Tibial artery (tissue), 4 donors: ENCODE data around the gene ADAM30.

ENCODE experiments used
- DNase-seq, 2 donors: peaks; one replicate each; pipeline ENCODE4 v3.0.0-alpha.2; 2019
- H3K27ac ChIP-seq, 2 donors: fragments of 200-600 bp; sonication (generic) in 1 of 2; 1 replicate in 1 of 2; 2 replicates in 1 of 2; pipeline ENCODE4 v1.5.1; 2018 to 2019; ENCODE audit warnings: mild to moderate bottlenecking in 1 of 2
- H3K27me3 ChIP-seq, 2 donors: fragments of 200-600 bp; sonication (generic) in 1 of 2; one replicate each; pipeline versions ENCODE4 v1.5.1 to v1.6.0; 2016 to 2019
- H3K36me3 ChIP-seq, 3 donors: fragments of 200-600 bp; sonication (generic) in 2 of 3; one replicate each; pipeline ENCODE4 v1.5.1; 2016 to 2019; ENCODE audit warnings: mild to moderate bottlenecking in 2 of 3
- H3K4me1 ChIP-seq, 4 donors: fragments of 200-600 bp; sonication (generic) in 2 of 4; 1 replicate in 3 of 4; 2 replicates in 1 of 4; pipeline ENCODE4 v1.5.1; 2016 to 2019
- H3K4me3 ChIP-seq, 2 donors: fragments of 200-600 bp; sonication (generic) in 1 of 2; 1 replicate in 1 of 2; 2 replicates in 1 of 2; pipeline ENCODE4 v1.5.1; 2018 to 2019; ENCODE audit warnings: mild to moderate bottlenecking in 2 of 2
- H3K9me3 ChIP-seq, 3 donors: fragments of 200-600 bp; sonication (generic) in 1 of 3; one replicate each; pipeline ENCODE4 v1.5.1; 2016 to 2019
- intact Hi-C: fragments of 100-400 bp; cut with DNase I; formaldehyde crosslinking; loops from one replicate; pipeline ENCODE4 v1.15.0; 2023; ENCODE audit warnings: low total_unique reads
- TF ChIP-seq, protein P1 (sequence below), 2 experiments: fragments of 200-600 bp in 1 of 2; fragments of 450-650 bp in 1 of 2; IDR thresholded peaks; one replicate each; pipeline ENCODE4 v1.5.1; 2017 to 2019; ENCODE audit warnings: antibody characterized with exemption in 2 of 2, mild to moderate bottlenecking in 1 of 2, moderate library complexity in 1 of 2

ADAM30 gene

DNA sequence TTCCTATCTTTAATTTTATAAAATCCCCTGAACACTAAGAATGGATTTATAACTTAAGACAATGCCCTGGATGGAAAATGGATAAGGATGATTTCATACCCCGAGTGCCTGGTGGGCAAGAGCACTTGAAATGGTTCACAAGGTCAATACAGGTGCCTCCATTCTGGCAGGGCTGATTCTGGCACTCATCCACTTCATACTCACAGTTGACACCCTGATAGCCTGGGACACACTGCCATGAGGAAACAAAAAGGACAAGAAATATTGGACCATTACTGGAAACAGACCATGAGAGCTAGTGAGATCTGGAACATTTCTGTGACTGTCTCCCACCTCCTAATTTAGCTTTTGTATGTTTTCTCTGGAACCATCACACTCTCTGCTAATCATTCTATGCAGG is 39.1 kb upstream of the ADAM30 start:
- no peak for DNase-seq
- Histone ChIP-seq H3K4me1 (no peaks in the 10 kb centered on the region), H3K36me3 (peaks cover 80 to 84% (median 83%) of the 10 kb centered on the region in 3 donors), H3K27ac (no peak overlapping the region), H3K4me3 (no peak overlapping the region), H3K27me3 (no peaks in the 10 kb centered on the region), H3K9me3 (no peaks in the 10 kb centered on the region)
- TF ChIP-seq, protein P1, sequence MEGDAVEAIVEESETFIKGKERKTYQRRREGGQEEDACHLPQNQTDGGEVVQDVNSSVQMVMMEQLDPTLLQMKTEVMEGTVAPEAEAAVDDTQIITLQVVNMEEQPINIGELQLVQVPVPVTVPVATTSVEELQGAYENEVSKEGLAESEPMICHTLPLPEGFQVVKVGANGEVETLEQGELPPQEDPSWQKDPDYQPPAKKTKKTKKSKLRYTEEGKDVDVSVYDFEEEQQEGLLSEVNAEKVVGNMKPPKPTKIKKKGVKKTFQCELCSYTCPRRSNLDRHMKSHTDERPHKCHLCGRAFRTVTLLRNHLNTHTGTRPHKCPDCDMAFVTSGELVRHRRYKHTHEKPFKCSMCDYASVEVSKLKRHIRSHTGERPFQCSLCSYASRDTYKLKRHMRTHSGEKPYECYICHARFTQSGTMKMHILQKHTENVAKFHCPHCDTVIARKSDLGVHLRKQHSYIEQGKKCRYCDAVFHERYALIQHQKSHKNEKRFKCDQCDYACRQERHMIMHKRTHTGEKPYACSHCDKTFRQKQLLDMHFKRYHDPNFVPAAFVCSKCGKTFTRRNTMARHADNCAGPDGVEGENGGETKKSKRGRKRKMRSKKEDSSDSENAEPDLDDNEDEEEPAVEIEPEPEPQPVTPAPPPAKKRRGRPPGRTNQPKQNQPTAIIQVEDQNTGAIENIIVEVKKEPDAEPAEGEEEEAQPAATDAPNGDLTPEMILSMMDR (IDR thresholded peaks at IDR 0.05): no peak
- intact Hi-C loops: no loop called here

DNA sequence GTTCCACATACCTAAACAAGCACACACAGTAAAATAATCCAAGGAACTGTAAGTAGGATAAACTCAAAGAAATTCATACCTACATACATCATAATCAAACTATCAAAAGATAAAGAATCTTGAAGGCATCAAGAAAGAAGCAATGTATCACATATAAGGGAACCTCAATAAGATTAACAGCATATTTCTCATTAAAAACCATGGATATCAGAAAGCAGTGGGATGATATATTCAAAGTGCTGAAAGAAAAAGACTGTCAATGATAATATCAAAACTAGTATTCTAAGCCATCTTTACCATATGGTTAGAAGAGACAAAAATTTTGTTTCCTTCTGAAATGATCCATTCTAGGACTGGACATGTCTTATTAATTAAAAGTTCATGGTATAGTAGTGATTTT is 37.1 kb upstream of the ADAM30 start:
- Histone ChIP-seq H3K27me3 (no peaks in the 10 kb centered on the region), H3K9me3 (no peaks in the 10 kb centered on the region), H3K4me1 (no peaks in the 10 kb centered on the region), H3K36me3 (peaks cover 76 to 78% (median 76%) of the 10 kb centered on the region in 3 donors), H3K27ac (no peak overlapping the region), H3K4me3 (no peak overlapping the region)
- TF ChIP-seq, protein P1 (IDR thresholded peaks at IDR 0.05): no peak
- intact Hi-C loops: no loop called here
- DNase-seq: no peak

DNA sequence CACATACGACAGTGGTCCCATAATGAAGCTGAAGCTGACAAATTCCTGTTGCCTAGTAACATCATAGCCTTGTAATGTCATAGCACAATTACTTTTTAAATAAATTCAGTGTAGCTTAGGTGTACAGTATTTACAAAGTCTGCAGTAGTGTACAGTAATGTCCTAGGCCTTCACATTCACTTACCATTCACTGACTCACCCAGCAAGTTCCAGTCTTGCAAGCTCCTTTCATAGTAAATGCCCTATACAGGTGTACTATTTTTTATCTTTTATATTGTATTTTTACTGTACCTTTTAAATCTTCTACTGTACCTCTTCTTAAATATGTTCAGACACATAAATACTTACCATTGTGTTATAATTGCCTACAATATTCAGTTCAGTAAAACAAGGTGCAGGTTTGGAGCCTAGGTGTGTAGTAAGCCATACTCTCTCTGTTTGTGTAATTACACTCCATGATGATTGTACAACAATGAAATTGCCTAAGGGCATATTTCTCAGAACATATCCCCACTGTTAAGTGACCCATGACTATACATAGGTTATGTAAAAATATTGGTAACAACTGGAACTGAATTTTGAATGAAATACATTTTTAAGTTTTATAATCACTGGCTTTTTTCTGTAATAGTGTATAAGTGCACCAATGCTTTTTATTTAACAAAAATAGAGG is 33.5 kb upstream of the ADAM30 start:
- intact Hi-C loops: no loop called here

DNA sequence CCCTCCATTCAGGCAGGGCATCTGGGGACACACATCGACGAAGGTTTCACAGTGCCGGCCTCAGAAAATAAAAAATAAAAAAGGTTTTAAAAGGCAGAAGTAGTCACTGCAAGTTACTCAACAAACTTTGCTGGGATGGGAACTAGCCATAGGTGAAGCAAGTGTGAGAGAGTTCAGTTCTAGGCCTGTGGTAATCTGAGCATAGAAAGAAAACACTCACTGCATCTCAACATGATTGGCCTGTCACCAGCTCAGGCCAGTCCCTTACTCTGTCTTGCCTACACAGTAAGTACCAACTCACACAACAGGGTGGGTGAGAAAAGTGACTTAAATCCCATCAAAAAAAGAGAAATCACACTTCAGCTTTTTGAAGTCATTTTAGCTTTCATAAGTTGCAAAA is 30.2 kb upstream of the ADAM30 start:
- Histone ChIP-seq H3K36me3 (peaks cover 80 to 85% (median 80%) of the 10 kb centered on the region in 3 donors), H3K4me1 (no peaks in the 10 kb centered on the region), H3K9me3 (no peaks in the 10 kb centered on the region), H3K4me3 (no peak overlapping the region), H3K27me3 (no peaks in the 10 kb centered on the region), H3K27ac (no peak overlapping the region)
- intact Hi-C loops: no loop called here
- DNase-seq: no peak
- TF ChIP-seq, protein P1 (IDR thresholded peaks at IDR 0.05): no peak

More for the DNA sequence above, 33.5 kb upstream of the ADAM30 start:
- no peaks in the 10 kb centered on the region for H3K4me1 ChIP-seq
- TF ChIP-seq, protein P1 (IDR thresholded peaks at IDR 0.05): no peak
- H3K36me3 ChIP-seq: peaks cover 74 to 80% (median 75%) of the 10 kb centered on the region in 3 donors
- no peak for DNase-seq
- no peaks in the 10 kb centered on the region for H3K9me3 ChIP-seq
- no peak overlapping the region for H3K27ac ChIP-seq
- no peaks in the 10 kb centered on the region for H3K27me3 ChIP-seq
- no peak overlapping the region for H3K4me3 ChIP-seq

DNA sequence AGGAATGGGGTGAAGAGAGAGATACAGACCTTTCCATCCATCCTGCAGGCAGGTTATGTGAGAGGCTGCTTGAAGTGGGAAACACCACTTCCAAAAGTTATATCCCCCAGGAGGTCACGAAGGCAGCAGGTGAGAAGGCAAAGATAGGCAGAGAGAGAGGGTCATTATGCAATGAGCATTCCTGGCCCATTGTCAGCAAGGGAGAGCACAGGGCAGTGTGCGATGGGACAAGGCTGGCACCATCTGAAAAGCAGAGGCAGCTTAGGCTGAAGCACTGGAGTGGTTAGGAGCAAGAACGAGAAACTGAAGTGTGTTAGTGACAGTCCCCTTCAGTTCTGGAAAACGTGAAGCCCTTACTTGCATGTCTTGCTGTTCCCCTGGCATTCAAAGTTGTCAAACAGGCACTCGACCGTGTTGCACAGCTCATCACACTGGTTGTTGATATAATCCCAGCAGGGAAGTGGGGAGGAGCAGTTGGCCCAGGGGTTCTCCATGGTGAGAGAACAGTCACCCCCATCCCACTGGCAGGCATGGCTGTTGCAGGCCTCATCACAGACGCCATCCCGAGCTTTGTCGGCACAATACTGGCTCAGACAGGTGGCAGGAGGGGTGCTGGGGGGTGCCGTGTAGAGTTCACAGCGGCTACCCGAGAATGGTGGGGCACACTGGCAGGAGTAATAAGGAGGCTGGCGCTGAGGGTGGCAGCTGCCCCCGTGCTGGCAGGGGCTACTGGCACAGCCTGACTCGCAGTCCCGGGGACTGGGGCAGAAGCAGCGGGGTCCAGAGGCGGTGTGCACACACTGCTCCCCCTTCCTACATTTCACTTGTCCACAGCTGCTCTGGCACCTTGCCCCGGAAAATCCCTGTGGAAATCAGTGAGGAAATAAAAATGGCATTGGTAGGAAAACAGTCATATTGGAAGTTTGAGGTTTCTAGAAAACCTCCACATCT is 28.9 kb upstream of the ADAM30 start:
- TF ChIP-seq, protein P1 (IDR thresholded peaks at IDR 0.05): no peak
- H3K4me1 ChIP-seq: no peaks in the 10 kb centered on the region
- intact Hi-C loops: no loop called here
- no peak overlapping the region for H3K27ac ChIP-seq
- H3K4me3 ChIP-seq: no peak overlapping the region
- DNase-seq: no peak
- no peaks in the 10 kb centered on the region for H3K9me3 ChIP-seq
- peaks cover 93 to 94% (median 93%) of the 10 kb centered on the region in 3 donors for H3K36me3 ChIP-seq
- no peaks in the 10 kb centered on the region for H3K27me3 ChIP-seq
